Testis (tissue), 2 donors: Measurements from ENCODE around the gene WNK2.

Source experiments
- POLR2A ChIP-seq: fragments of 450-650 bp; IDR thresholded peaks from one replicate; pipeline ENCODE4 v1.6.1; 2017; ENCODE audit warnings: antibody characterized with exemption, mild to moderate bottlenecking, moderate library complexity
- TF ChIP-seq, protein P1 (sequence below), 3 experiments: fragments of 450-650 bp in 2 of 3; fragments of 200-600 bp in 1 of 3; sonication (generic) in 1 of 3; IDR thresholded peaks; one replicate each; pipeline ENCODE4 v1.5.1; 2016 to 2019; ENCODE audit warnings: antibody characterized with exemption in 3 of 3, mild to moderate bottlenecking in 2 of 3, moderate library complexity in 1 of 3

DNA sequence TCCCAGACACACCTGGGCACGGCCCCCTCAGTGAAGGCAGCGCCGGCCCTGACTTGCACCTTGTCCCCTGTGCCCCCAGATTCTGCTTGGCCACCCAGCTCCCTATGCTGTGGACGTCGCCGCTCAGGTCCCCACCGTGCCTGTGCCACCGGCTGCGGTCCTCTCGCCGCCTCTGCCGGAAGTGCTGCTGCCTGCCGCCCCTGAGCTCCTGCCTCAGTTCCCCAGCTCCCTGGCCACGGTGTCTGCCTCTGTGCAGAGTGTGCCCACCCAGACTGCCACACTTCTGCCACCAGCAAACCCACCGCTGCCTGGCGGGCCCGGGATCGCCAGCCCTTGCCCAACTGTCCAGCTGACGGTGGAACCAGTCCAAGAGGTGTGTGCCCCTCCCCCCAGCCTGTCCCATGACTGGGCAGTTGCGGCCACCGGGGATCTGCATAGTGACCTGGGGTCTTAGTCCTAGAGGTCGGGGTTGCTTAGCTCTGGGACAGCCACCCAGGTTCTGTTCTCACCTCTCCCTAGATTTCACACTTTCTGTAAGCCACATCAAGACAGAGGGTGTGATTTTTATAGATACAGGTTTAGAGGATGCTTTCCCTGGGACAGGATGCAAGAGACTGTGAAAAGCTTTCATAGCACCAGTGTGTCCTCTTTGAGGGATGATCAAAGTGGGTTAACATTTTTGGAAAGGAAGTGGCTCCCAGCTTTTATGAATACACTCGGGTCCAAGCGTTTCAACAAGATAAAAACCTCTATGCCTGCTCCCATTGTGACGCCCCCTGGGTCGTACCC lies 78.0 kb downstream of the WNK2 start:
- TF ChIP-seq, protein P1, sequence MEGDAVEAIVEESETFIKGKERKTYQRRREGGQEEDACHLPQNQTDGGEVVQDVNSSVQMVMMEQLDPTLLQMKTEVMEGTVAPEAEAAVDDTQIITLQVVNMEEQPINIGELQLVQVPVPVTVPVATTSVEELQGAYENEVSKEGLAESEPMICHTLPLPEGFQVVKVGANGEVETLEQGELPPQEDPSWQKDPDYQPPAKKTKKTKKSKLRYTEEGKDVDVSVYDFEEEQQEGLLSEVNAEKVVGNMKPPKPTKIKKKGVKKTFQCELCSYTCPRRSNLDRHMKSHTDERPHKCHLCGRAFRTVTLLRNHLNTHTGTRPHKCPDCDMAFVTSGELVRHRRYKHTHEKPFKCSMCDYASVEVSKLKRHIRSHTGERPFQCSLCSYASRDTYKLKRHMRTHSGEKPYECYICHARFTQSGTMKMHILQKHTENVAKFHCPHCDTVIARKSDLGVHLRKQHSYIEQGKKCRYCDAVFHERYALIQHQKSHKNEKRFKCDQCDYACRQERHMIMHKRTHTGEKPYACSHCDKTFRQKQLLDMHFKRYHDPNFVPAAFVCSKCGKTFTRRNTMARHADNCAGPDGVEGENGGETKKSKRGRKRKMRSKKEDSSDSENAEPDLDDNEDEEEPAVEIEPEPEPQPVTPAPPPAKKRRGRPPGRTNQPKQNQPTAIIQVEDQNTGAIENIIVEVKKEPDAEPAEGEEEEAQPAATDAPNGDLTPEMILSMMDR (IDR thresholded peaks at IDR 0.05): no peak
- no peak for TF ChIP-seq POLR2A
